GM19239 (cell line): ENCODE results near the gene COLEC11.
A peak's percentile ranks its signal among the peaks of the same experiment; 100 is the strongest.
"Not testable (repeated sequence)": the region's sequence is repeated elsewhere in the genome, so short reads cannot be mapped to it uniquely, and the experiment has no call there.

Source experiments
- DNase-seq: peaks from one replicate; pipeline ENCODE4 v3.0.0; 2011; ENCODE audit warnings: low spot score; ENCODE audit not compliant: insufficient read length
- FAIRE-seq: peaks from 2 replicates; lab custom pipeline; 2011; peaks lifted over from hg19 to GRCh38; lab: Jason Lieb, UNC

The COLEC11 gene

GRCh38 chr2:3647831-3648651 lies 53.1 kb downstream of the COLEC11 start:
- DNase-seq (no peak), FAIRE-seq (no peak)

DNA sequence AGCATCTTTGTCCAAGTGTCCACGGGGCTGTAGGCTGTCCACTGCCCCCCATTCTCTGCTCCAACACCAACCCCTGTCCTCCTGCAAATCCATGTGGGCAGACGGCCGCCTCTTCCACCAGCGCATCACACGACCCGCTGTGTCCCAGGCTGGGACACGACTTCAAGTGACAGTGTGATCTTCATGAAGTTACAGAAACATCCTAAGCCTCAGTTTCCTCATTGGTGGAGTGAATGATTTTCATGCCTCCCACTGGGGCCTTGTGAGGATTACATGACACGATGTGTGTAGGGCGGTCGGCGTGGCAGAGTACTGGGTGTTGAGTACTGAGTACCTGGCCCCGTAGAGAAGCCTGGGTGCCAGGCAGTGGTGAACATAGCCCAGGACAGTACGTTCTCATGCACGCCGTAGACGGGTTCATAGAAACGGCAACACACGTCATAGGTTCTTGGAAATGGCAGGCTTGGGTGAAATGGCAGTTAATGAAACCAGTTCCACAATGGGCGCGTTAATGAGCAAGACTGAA lies 53.8 kb downstream of the COLEC11 start:
- DNase-seq (no peak), FAIRE-seq (no peak)

GRCh38 chr2:3649581-3649980 lies 54.7 kb downstream of the COLEC11 start:
- FAIRE-seq = no peak

DNA sequence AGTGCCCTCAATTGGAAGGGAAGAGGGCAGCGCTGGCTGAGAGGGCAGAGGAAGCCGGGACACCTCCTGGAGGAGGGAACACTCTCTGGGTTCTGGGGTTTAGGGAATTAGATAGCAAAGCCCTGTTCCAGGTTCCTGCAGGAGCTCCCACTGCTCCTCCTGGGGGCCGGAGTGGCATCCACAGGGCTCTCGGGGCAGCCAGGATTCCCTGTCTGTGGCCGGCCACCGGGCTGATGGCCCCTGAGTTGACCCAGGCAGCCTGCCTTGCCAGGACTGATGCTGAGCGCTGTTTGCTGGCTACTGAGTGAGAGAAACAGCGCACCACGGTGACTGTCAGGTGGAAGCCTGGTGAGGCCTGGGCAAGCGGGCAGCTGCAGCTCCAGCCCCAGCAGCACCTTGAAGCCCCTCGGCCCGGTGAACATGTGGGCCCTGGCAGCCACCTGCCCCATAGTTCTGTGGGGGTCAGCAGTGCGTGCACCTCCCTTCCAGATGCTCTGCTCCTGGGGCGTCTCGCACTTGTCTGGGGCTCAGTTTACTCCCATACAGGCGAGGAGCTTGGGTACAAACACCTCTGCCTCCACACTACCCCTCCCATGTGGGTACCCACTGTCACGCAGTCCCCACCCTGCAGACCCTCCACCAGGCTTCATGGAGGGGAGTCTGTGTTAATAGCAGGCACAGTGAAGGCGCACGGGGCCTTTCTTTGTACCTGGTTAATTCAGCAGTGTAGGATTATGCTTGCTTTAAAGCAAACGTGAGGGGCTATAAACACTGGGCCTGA lies 55.4 kb downstream of the COLEC11 start:
- FAIRE-seq (no peak), DNase-seq (no peak)

More at GRCh38 chr2:3649581-3649980, 54.7 kb downstream of the COLEC11 start:
- no peak for DNase-seq

DNA sequence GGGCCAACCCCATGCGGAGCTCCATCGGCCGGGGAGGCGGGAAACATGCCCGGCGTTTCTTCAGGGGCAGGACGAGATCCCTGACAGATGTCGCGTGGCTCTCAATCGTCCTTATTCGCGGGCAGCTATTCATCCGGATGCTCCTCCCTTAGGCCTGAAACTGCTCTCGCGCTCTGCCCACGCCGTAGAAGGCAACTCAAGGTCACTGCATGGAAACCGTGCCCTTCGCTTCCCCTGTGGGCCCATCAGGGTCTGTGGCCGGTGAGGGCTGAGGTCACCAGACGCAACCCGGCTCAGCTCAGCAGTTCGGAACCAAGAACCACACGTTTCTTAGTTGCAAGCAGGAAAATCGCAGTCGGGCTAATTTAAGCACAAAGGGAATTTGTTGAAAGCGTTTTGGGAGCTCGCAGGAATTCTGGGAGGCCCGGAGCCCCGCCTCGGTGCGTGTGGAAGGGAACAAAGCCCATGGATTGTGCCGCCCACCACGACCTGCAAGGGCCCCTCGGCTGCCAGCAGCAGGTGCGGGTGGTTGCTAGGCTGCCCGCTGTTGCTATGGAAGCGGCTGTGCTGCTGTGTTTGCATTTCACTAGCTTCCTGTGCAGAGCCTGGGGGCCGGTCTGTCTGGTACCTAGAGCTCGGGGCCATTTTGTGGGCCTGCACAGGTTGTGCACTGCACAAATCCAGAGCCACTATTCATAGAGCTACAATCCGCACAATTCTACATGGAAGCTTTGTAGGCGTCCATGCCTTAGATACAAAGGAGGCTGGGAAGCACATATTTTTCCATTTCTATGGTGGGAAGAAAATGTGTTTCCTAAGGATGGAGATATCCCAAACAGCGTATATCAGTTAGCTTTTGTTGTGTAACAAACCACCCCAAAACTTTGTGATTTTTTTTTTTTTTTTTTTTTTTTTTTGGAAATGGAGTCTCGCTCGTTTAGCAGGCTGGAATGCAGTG lies 57.1 kb downstream of the COLEC11 start:
- peak; percentile 79 for FAIRE-seq
- DNase-seq = peak; percentile 76

GRCh38 chr2:3652896-3653625 lies 58.1 kb downstream of the COLEC11 start:
- no peak for FAIRE-seq
- no peak for DNase-seq

GRCh38 chr2:3654011-3654410 lies 59.1 kb downstream of the COLEC11 start:
- FAIRE-seq = no peak
- DNase-seq = no peak

DNA sequence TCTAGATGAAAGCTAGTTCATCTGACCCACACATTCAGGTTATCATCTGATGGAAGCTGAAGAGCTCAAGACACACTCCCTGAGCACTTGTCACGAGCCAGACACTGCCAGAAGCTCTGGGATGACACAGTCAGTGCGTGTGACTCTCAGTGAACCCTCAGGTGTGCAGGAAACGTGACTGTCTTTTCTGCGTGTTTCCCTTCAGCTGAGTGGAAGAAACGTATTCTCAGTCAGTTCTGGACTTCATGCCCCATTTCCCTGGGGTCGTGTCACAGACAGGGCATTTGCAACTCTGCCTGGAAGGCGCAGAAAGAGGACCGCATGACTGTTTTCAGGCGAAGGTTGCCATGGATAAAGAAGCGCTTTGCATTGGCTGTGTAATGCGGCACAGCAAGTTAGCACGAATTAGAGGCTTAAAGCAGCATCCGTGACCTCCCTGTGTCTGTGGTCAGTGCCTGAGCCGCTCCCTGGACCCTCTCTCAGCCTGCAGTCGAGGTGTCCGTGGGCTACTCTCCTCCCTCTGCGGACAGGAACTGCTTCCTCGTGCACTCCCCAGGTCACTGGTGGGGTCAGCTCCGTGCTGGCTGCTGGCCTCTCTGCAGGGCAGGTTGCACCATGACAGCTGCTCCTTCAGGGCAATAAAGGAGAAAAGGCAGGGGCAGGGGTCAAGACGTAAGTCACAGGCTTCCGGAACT lies 59.8 kb downstream of the COLEC11 start:
- DNase-seq = no peak
- FAIRE-seq = no peak

DNA sequence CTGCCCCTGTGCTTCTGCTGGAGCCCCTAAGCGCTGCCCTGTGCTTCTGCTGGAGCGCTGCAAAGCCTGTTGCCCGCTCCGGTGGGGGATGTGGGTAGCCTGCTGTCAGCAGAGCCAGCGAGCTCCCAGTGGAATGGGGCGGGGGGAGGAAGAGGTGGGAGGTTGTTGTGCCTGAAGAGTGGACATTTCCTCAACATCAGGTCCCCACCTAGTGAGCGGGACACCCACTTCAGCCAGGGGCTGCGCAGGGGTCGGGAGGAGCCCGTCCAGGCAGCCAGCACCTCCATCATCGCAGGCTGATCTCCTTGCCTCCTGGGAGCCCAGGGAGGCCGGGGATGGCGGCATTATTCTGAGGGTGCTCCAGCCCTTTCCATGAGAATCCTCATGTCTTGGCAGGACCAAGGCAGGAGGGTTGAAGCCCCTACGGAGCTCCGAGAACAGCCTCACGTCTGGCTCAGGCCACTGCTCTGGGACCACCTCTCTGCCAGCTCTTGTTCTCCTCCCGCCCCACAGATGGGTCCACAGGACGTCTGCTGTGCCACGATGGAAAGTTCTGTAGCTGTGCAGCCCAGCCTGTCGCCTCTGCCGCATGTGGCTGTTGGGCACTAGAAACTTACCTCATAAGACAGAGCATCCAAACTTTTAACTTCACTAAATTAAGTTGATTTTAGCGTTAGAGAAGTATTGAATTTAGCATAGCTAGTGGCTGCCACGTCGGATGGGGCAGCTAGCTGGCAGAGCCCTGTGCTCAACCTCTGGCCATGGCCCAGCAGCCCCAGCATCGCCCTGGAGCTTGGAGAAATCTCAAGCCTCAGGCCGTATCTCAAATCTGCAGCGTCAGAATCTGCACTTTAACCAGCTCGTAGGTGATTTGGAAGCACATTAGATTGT lies 61.2 kb downstream of the COLEC11 start:
- no peak for FAIRE-seq
- no peak for DNase-seq

DNA sequence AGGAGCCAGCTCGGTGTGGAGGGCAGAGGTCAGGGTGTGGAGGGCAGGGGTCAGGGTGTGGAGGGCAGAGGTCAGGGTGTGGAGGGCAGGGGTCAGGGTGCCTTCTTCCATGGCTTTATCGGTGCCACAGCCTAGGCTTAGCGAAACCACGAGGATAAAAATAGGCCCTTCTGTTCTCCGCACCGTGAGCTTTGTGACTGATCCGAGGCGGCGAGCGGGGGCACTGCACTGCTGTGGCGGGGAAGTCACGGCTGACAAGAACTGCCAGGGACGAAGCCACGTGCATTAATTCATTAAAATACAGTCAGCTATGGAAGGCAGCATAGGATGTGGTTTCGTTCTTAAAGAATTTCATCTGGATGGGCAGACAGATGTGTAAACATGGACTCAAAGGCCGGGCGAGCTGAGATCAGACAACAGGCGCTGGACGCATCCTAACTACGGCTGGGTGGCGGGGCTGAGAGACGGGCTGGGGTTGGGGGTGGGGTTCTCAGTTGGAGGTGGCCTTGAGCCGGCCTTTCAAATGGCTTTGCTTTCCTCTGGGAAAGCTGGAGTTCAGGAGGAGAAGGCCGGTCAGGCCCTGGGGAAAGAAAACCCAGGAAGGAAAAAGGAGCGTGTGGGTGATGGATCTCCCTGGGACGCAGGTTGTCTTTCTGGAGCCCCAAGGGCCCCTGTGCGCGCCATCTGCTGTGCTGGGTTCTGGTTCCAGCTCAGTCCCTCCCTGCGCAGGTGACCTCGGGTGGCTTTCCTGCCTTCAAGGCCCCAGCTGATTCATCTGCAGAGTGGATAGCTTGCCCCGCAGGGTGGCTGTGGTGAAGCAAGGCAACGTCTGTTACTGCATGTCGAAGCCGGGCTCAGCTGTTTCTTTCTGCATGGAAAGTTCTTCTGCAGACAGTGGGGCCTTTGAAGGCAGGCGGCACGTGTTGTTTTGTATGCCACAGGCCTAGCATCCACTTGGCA lies 62.1 kb downstream of the COLEC11 start:
- FAIRE-seq (no peak), DNase-seq (no peak)

GRCh38 chr2:3657881-3658280 lies 63.0 kb downstream of the COLEC11 start, which contains the start of gene ALLC:
TSS of gene ALLC (plus strand) at chr2:3658200. CDS start at chr2:3671158, 12,958 bp downstream.
- FAIRE-seq (no peak), DNase-seq (no peak)

GRCh38 chr2:3659447-3660432 lies 64.8 kb downstream of the COLEC11 start:
- DNase-seq = no peak
- no peak for FAIRE-seq

DNA sequence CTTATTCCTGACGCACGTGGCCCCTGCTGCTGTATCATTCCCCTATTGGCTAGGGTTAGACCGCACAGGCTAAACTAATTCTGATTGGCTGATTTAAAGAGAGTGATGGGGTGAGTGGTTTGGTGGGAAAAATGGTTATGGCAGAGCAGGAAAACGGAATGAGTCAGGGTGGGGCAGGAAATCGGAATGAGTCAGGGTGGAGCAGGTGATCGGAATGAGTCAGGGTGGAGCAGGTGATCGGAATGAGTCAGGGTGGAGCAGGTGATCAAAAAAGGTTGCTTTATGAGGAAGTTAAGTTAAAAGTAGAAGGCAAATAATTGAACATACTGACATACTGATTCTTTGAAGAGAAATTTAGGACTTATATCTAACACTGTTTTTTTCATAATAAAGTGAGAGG lies 65.7 kb downstream of the COLEC11 start:
- not testable (repeated sequence) for DNase-seq, FAIRE-seq

DNA sequence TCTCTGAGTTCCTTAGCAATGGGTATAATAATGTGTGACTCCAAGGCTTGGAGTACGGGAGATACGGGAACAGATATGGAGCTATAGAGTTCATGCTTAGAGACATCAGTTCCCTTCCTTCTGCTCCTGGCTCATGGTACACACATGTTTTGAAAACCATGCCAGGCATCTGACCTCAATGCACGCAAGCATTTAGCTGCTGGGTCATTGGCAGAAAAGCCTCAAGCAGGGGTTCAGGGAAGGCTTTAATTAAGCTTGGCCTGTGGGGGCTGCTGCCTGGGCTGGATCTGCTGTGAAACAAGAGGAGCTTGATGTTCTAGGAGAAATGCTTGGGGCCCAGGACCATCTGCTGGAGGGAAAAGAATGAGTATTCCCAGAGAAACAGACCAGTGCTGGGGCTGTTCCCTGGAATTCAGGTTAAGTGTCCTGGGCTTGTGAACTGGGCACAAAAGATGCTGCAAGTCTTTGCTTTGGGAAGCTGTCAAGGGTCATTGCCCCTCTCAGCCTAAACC lies 66.3 kb downstream of the COLEC11 start:
- no peak for DNase-seq
- FAIRE-seq = no peak

DNA sequence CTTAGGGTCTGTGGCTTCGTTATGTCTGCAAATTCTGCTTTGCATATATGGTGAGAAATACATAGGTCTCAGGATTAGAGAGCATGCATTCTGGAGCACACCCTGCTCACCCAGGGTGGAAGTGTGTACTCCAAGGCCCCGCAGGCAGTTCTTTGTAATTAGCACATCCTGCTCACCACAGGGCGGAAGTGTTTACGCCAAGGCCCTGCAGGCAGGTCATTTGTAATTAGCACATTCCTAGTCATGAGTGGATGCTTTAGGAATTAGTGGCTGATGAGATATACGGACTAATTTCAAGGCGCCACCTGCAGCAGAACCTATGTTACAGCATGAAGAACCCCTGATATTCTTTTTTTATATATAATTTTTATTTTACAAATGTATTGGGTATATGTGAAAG lies 67.3 kb downstream of the COLEC11 start:
- FAIRE-seq = no peak
- DNase-seq = no peak
